Liver (tissue), 9 donors: ENCODE data around the gene DNAJC5. TPM values are rescaled to one million over a fixed set of nuclear protein-coding genes. Genes with fewer than 3 reads are reported as not detected.

ENCODE experiments used
- DNase-seq: peaks from one replicate; pipeline ENCODE4 v3.0.0-alpha.2; 2017; ENCODE audit warnings: low spot score
- H3K27ac ChIP-seq, 2 donors: one replicate each; pipeline ENCODE4 v1.7.0; 2013; ENCODE audit warnings: inconsistent platforms in 2 of 2, low read length in 2 of 2, control low read depth in 1 of 2, low read depth in 1 of 2, mild to moderate bottlenecking in 1 of 2
- H3K27me3 ChIP-seq, 4 donors: one replicate each; pipeline versions ENCODE4 v1.6.1 to v1.7.0; 2013; ENCODE audit warnings: low read length in 3 of 4, inconsistent platforms in 1 of 4, mild to moderate bottlenecking in 1 of 4, moderate library complexity in 1 of 4; ENCODE audit not compliant: control insufficient read depth in 4 of 4, insufficient read depth in 4 of 4
- H3K36me3 ChIP-seq, 4 donors: one replicate each; pipeline versions ENCODE4 v1.6.1 to v1.7.0; 2013; ENCODE audit warnings: low read length in 3 of 4, mild to moderate bottlenecking in 3 of 4, low read depth in 1 of 4, moderate library complexity in 1 of 4; ENCODE audit not compliant: control insufficient read depth in 4 of 4, insufficient read depth in 3 of 4
- H3K4me1 ChIP-seq, 4 donors: one replicate each; pipeline versions ENCODE4 v1.6.1 to v1.7.0; 2013; ENCODE audit warnings: low read length in 3 of 4, mild to moderate bottlenecking in 3 of 4, moderate library complexity in 1 of 4; ENCODE audit not compliant: control insufficient read depth in 4 of 4, insufficient read depth in 4 of 4
- H3K4me3 ChIP-seq, 3 donors: one replicate each; pipeline versions ENCODE4 v1.6.1 to v1.7.0; 2013; ENCODE audit warnings: low read length in 3 of 3, control low read depth in 1 of 3, low read depth in 1 of 3, mild to moderate bottlenecking in 1 of 3
- H3K9ac ChIP-seq, 2 donors: one replicate each; pipeline ENCODE4 v1.7.0; 2013; ENCODE audit warnings: low read length in 2 of 2, mild to moderate bottlenecking in 2 of 2, moderate library complexity in 2 of 2, control low read depth in 1 of 2, low read depth in 1 of 2
- H3K9me3 ChIP-seq, 4 donors: one replicate each; pipeline versions ENCODE4 v1.6.1 to v1.7.0; 2013; ENCODE audit warnings: low read length in 3 of 4; ENCODE audit not compliant: control insufficient read depth in 4 of 4
- EGR1 ChIP-seq, 2 donors: IDR thresholded peaks; 2 replicates each; pipeline ENCODE4 v1.6.1; 2016 to 2018; ENCODE audit warnings: antibody characterized with exemption in 2 of 2, low read depth in 2 of 2
- FOXA1 ChIP-seq: IDR thresholded peaks from 2 replicates; pipeline ENCODE4 v1.6.1; 2016; ENCODE audit warnings: antibody characterized with exemption
- FOXA2 ChIP-seq: IDR thresholded peaks from 2 replicates; pipeline ENCODE4 v1.6.1; 2016; ENCODE audit warnings: antibody characterized with exemption
- GABPA ChIP-seq, 2 donors: IDR thresholded peaks in 1 of 2; conservative IDR thresholded peaks in 1 of 2; 2 replicates each; pipeline ENCODE4 v1.6.1; 2016; ENCODE audit warnings: antibody characterized with exemption in 2 of 2, mild to moderate bottlenecking in 1 of 2, moderate library complexity in 1 of 2
- HNF4A ChIP-seq, 2 donors: conservative IDR thresholded peaks; 2 replicates each; pipeline ENCODE4 v1.6.1; 2016; ENCODE audit warnings: antibody characterized with exemption in 2 of 2, mild to moderate bottlenecking in 2 of 2
- HNF4G ChIP-seq: IDR thresholded peaks from 2 replicates; pipeline ENCODE4 v1.6.1; 2016; ENCODE audit warnings: antibody characterized with exemption
- JUND ChIP-seq, 2 donors: IDR thresholded peaks; 2 replicates each; pipeline ENCODE4 v1.6.1; 2016; ENCODE audit warnings: antibody characterized with exemption in 2 of 2
- NR2F2 ChIP-seq: IDR thresholded peaks from 2 replicates; pipeline ENCODE4 v1.6.1; 2016; ENCODE audit warnings: antibody characterized with exemption
- RAD21 ChIP-seq, 2 donors: IDR thresholded peaks; 2 replicates each; pipeline ENCODE4 v1.6.1; 2016; ENCODE audit warnings: antibody characterized with exemption in 2 of 2, mild to moderate bottlenecking in 2 of 2
- RXRA ChIP-seq, 2 donors: IDR thresholded peaks; 2 replicates each; pipeline ENCODE4 v1.6.1; 2017 to 2018; ENCODE audit warnings: antibody characterized with exemption in 2 of 2, mild to moderate bottlenecking in 1 of 2
- SP1 ChIP-seq: IDR thresholded peaks from 2 replicates; pipeline ENCODE4 v1.6.1; 2018; ENCODE audit warnings: antibody characterized with exemption, mild to moderate bottlenecking
- TAF1 ChIP-seq: conservative IDR thresholded peaks from 2 replicates; pipeline ENCODE4 v1.6.1; 2016; ENCODE audit warnings: antibody characterized with exemption, mild to moderate bottlenecking
- YY1 ChIP-seq: IDR thresholded peaks from 2 replicates; pipeline ENCODE4 v1.6.1; 2016; ENCODE audit warnings: antibody characterized with exemption, mild to moderate bottlenecking
- whole genome bisulfite sequencing: extraction: QIAGEN DNeasy Blood & Tissue Kit; methylation state at CpG from one replicate; pipeline ENCODE4 v1.1.7; 2013; 5-methylcytosine and 5-hydroxymethylcytosine counted together
- polyA plus RNA-seq, 2 donors: library from polyadenylated mRNA; stranded (reverse) in 1 of 2; unstranded in 1 of 2; fragments of 200-250 nt in 1 of 2; fragments of >200 nt in 1 of 2; fragmentation: Nextera tagmentation in 1 of 2; extraction: Ambion mirVana in 1 of 2; gene quantifications; one replicate each; pipeline versions ENCODE4 v1.2.1 to v1.2.3, GENCODE V29; 2013 to 2015
- total RNA-seq, 2 donors: library from RNA; depleted of rRNA; stranded (reverse); fragments of >200 nt; gene quantifications; one replicate each; pipeline ENCODE4 v1.2.3, GENCODE V29; 2014
- TF ChIP-seq, protein P1 (sequence below): IDR thresholded peaks from 2 replicates; pipeline ENCODE4 v1.6.1; 2016; ENCODE audit warnings: antibody characterized with exemption
- TF ChIP-seq, protein P2 (sequence below): IDR thresholded peaks from 2 replicates; pipeline ENCODE4 v1.6.1; 2016; ENCODE audit warnings: antibody characterized with exemption, mild to moderate bottlenecking
- TF ChIP-seq, protein P3 (sequence below): IDR thresholded peaks from 2 replicates; pipeline ENCODE4 v1.6.1; 2016; ENCODE audit warnings: antibody characterized with exemption
- TF ChIP-seq, protein P4 (sequence below): IDR thresholded peaks from 2 replicates; pipeline ENCODE4 v1.6.1; 2016; ENCODE audit warnings: antibody characterized with exemption
- TF ChIP-seq, protein P5 (sequence below): fragments of 150-350 bp; IDR thresholded peaks from 2 replicates; pipeline ENCODE4 v1.5.1; 2017; ENCODE audit warnings: improper control_type of control experiment, low read depth, low read length; ENCODE audit not compliant: missing input control
- donor health status: healthy.
- donor health status: healthy.
- donor health status: healthy.
- donor health status: healthy.
- donor health status: healthy.

The DNAJC5 gene
- total and polyA plus RNA-seq, 4 donors: 8.2 to 28.6 (median 18.7) TPM

DNA sequence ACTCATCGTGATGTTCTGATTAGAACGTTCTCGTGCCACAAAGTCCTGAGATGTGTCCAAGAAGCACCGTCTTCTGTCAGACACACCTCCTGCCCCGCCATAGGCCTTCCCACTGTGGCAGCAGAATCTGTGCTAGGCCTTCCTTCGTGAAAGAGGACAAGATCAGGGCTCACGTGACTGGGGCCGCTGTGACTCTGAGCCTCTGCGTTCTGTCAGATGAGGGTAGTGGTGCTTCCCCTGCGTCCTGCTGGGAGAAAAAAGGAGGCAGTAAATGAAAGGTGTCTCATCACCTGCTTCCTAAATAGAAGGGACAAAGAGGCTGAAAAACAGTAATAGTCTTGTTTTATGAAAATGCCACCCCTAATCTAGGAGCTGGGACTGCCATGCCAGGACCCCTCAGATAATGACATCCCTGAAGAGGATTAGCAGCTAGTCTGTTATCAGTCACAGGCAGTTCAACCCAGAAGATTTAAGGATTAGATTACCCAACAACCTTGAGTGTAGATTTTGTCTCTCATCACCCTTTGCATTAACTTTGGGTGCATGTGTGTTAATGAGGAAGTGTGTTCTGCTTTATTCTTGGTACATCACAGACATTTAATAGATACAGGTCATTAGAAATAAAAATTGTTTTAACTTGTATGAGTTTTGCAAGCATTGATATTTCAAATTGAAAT lies 4.1 kb downstream of the DNAJC5 start:
- no peak for DNase-seq
- no peaks in the 10 kb centered on the region for H3K27me3 ChIP-seq
- no peaks in the 10 kb centered on the region for H3K9me3 ChIP-seq
- no peak overlapping the region for H3K9ac ChIP-seq
- no peaks in the 10 kb centered on the region for H3K36me3 ChIP-seq
- TF ChIP-seq FOXA2 (no peak), EGR1 (IDR thresholded peaks at IDR 0.05; ENCODE audit: low read depth in 2 of 2) (no peak), GABPA (IDR thresholded peaks at IDR 0.05 in 1 of 2, conservative IDR thresholded peaks at IDR 0.05 in 1 of 2) (no peak), RXRA (IDR thresholded peaks at IDR 0.05) (no peak), HNF4A (conservative IDR thresholded peaks at IDR 0.05) (no peak), FOXA1 (no peak), RAD21 (IDR thresholded peaks at IDR 0.05) (no peak), YY1 (no peak), HNF4G (no peak), NR2F2 (no peak), SP1 (no peak), JUND (IDR thresholded peaks at IDR 0.05) (no peak), TAF1 (no peak)
- TF ChIP-seq, protein P1, sequence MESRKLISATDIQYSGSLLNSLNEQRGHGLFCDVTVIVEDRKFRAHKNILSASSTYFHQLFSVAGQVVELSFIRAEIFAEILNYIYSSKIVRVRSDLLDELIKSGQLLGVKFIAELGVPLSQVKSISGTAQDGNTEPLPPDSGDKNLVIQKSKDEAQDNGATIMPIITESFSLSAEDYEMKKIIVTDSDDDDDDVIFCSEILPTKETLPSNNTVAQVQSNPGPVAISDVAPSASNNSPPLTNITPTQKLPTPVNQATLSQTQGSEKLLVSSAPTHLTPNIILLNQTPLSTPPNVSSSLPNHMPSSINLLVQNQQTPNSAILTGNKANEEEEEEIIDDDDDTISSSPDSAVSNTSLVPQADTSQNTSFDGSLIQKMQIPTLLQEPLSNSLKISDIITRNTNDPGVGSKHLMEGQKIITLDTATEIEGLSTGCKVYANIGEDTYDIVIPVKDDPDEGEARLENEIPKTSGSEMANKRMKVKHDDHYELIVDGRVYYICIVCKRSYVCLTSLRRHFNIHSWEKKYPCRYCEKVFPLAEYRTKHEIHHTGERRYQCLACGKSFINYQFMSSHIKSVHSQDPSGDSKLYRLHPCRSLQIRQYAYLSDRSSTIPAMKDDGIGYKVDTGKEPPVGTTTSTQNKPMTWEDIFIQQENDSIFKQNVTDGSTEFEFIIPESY: no peak
- TF ChIP-seq, protein P2, sequence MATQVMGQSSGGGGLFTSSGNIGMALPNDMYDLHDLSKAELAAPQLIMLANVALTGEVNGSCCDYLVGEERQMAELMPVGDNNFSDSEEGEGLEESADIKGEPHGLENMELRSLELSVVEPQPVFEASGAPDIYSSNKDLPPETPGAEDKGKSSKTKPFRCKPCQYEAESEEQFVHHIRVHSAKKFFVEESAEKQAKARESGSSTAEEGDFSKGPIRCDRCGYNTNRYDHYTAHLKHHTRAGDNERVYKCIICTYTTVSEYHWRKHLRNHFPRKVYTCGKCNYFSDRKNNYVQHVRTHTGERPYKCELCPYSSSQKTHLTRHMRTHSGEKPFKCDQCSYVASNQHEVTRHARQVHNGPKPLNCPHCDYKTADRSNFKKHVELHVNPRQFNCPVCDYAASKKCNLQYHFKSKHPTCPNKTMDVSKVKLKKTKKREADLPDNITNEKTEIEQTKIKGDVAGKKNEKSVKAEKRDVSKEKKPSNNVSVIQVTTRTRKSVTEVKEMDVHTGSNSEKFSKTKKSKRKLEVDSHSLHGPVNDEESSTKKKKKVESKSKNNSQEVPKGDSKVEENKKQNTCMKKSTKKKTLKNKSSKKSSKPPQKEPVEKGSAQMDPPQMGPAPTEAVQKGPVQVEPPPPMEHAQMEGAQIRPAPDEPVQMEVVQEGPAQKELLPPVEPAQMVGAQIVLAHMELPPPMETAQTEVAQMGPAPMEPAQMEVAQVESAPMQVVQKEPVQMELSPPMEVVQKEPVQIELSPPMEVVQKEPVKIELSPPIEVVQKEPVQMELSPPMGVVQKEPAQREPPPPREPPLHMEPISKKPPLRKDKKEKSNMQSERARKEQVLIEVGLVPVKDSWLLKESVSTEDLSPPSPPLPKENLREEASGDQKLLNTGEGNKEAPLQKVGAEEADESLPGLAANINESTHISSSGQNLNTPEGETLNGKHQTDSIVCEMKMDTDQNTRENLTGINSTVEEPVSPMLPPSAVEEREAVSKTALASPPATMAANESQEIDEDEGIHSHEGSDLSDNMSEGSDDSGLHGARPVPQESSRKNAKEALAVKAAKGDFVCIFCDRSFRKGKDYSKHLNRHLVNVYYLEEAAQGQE: no peak
- TF ChIP-seq, protein P3, sequence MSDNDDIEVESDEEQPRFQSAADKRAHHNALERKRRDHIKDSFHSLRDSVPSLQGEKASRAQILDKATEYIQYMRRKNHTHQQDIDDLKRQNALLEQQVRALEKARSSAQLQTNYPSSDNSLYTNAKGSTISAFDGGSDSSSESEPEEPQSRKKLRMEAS: no peak
- TF ChIP-seq, protein P4, sequence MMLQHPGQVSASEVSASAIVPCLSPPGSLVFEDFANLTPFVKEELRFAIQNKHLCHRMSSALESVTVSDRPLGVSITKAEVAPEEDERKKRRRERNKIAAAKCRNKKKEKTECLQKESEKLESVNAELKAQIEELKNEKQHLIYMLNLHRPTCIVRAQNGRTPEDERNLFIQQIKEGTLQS: no peak
- TF ChIP-seq, protein P5, sequence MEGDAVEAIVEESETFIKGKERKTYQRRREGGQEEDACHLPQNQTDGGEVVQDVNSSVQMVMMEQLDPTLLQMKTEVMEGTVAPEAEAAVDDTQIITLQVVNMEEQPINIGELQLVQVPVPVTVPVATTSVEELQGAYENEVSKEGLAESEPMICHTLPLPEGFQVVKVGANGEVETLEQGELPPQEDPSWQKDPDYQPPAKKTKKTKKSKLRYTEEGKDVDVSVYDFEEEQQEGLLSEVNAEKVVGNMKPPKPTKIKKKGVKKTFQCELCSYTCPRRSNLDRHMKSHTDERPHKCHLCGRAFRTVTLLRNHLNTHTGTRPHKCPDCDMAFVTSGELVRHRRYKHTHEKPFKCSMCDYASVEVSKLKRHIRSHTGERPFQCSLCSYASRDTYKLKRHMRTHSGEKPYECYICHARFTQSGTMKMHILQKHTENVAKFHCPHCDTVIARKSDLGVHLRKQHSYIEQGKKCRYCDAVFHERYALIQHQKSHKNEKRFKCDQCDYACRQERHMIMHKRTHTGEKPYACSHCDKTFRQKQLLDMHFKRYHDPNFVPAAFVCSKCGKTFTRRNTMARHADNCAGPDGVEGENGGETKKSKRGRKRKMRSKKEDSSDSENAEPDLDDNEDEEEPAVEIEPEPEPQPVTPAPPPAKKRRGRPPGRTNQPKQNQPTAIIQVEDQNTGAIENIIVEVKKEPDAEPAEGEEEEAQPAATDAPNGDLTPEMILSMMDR: no peak
- H3K27ac ChIP-seq: no peak overlapping the region
- H3K4me3 ChIP-seq: no peak overlapping the region
- WGBS: 81% methylated on average over 10 of the region's 10 CpGs
- peaks cover 3 to 42% (median 26%) of the 10 kb centered on the region in 4 donors for H3K4me1 ChIP-seq
